DND-41 (cell line): ENCODE measurements around the gene RTN1.

Experiments
- ATAC-seq: fragments of 200-7000 bp; cut with Tn5 transposase; 3 replicates; pipeline ENCODE4 v1.9.1; 2021; ENCODE audit warnings: low read depth; ENCODE audit not compliant: insufficient read depth
- DNase-seq: peaks from one replicate; pipeline ENCODE4 v3.0.0-alpha.2; 2020
- H2AFZ ChIP-seq: 2 replicates; pipeline ENCODE4 v1.6.0; 2012; ENCODE audit warnings: low read depth, low read length
- H3K27ac ChIP-seq: 2 replicates; pipeline ENCODE4 v1.5.1; 2012; ENCODE audit warnings: low read length, inconsistent platforms
- H3K27me3 ChIP-seq: fragments of 200-600 bp; sonication (generic); 2 replicates; pipeline ENCODE4 v1.6.0; 2012; ENCODE audit warnings: low read length, mild to moderate bottlenecking, inconsistent platforms; ENCODE audit not compliant: insufficient read depth, poor library complexity
- H3K36me3 ChIP-seq: 2 replicates; pipeline ENCODE4 v1.5.1; 2012; ENCODE audit warnings: low read length, inconsistent platforms; ENCODE audit not compliant: insufficient read depth
- H3K4me1 ChIP-seq: 2 replicates; pipeline ENCODE4 v1.5.1; 2012; ENCODE audit warnings: mild to moderate bottlenecking, low read length; ENCODE audit not compliant: insufficient read depth
- H3K4me2 ChIP-seq: 2 replicates; pipeline ENCODE4 v1.6.0; 2012; ENCODE audit warnings: mild to moderate bottlenecking, moderate library complexity, low read length, inconsistent platforms; ENCODE audit not compliant: insufficient read depth
- H3K4me3 ChIP-seq, 2 experiments: fragments of 200-600 bp in 1 of 2; shearing (Covaris generic) in 1 of 2; 2 replicates each; pipeline ENCODE4 v1.5.1; 2012 to 2016; ENCODE audit warnings: inconsistent platforms in 2 of 2, low read length in 2 of 2, mild to moderate bottlenecking in 2 of 2, low read depth in 1 of 2, moderate library complexity in 1 of 2
- H3K79me2 ChIP-seq: 2 replicates; pipeline ENCODE4 v1.6.0; 2012; ENCODE audit warnings: low read length, inconsistent platforms; ENCODE audit not compliant: insufficient read depth
- H3K9ac ChIP-seq: 2 replicates; pipeline ENCODE4 v1.6.0; 2012; ENCODE audit warnings: low read depth, mild to moderate bottlenecking, inconsistent platforms, low read length, moderate library complexity
- H3K9me3 ChIP-seq: 2 replicates; pipeline ENCODE4 v1.5.1; 2012; ENCODE audit warnings: low read length, moderate library complexity, mild to moderate bottlenecking, inconsistent platforms; ENCODE audit not compliant: insufficient read depth, severe bottlenecking
- H4K20me1 ChIP-seq: 2 replicates; pipeline ENCODE4 v1.6.0; 2012; ENCODE audit warnings: low read length; ENCODE audit not compliant: insufficient read depth
- CTCF ChIP-seq: IDR thresholded peaks from 2 replicates; pipeline ENCODE4 v1.5.1; 2012; ENCODE audit warnings: borderline replicate concordance, low read length, moderate library complexity, mild to moderate bottlenecking; ENCODE audit not compliant: poor library complexity, severe bottlenecking; ENCODE audit errors: extremely low read depth
- EZH2 ChIP-seq: IDR thresholded peaks from 3 replicates; pipeline ENCODE4 v1.6.1; 2012; ENCODE audit warnings: borderline replicate concordance, low read depth, mild to moderate bottlenecking, moderate library complexity, low read length, inconsistent platforms; ENCODE audit not compliant: severe bottlenecking

Gene RTN1

GRCh38 chr14:59679872-59680271, 190.7 kb downstream of the RTN1 start:
- TF ChIP-seq CTCF: no peak
- TF ChIP-seq EZH2: no peak
- H3K36me3 ChIP-seq: no peaks in the 10 kb centered on the region
- no peak for DNase-seq
- H3K4me1 ChIP-seq: no peaks in the 10 kb centered on the region
- H3K4me2 ChIP-seq: no peak overlapping the region
- no peak overlapping the region for H3K9ac ChIP-seq
- no peak overlapping the region for H3K4me3 ChIP-seq
- no peak overlapping the region for H2AFZ ChIP-seq
- no peak overlapping the region for H3K27ac ChIP-seq
- H3K79me2 ChIP-seq: no peaks in the 10 kb centered on the region
- no peaks in the 10 kb centered on the region for H4K20me1 ChIP-seq
- ATAC-seq: no peak
- H3K27me3 ChIP-seq: no peaks in the 10 kb centered on the region
- H3K9me3 ChIP-seq: no peaks in the 10 kb centered on the region

- no peaks in the 10 kb centered on the region for H3K4me1 ChIP-seq
- no peaks in the 10 kb centered on the region for H3K79me2 ChIP-seq
- H3K4me2 ChIP-seq: no peak overlapping the region
- H3K9ac ChIP-seq: no peak overlapping the region
- H3K27ac ChIP-seq: no peak overlapping the region
- H3K27me3 ChIP-seq: no peaks in the 10 kb centered on the region
- no peak overlapping the region for H3K4me3 ChIP-seq
- H3K36me3 ChIP-seq: no peaks in the 10 kb centered on the region
- no peak for ATAC-seq
- TF ChIP-seq CTCF (no peak), EZH2 (no peak)
- no peak overlapping the region for H2AFZ ChIP-seq
- H3K9me3 ChIP-seq: peaks cover 3% of the 10 kb centered on the region
- DNase-seq: no peak
- no peaks in the 10 kb centered on the region for H4K20me1 ChIP-seq
Observed at GRCh38 chr14:59678352-59678751, 192.2 kb downstream of the RTN1 start.

GRCh38 chr14:59677771-59678231, 192.8 kb downstream of the RTN1 start:
- no peak overlapping the region for H3K4me3 ChIP-seq
- H3K4me2 ChIP-seq: no peak overlapping the region
- H3K27me3 ChIP-seq: no peaks in the 10 kb centered on the region
- ATAC-seq (no peak), DNase-seq (no peak)
- no peaks in the 10 kb centered on the region for H3K4me1 ChIP-seq
- H2AFZ ChIP-seq: no peak overlapping the region
- no peak overlapping the region for H3K9ac ChIP-seq
- no peak for TF ChIP-seq EZH2
- TF ChIP-seq CTCF: no peak
- H3K27ac ChIP-seq: no peak overlapping the region
- peaks cover 7% of the 10 kb centered on the region for H3K9me3 ChIP-seq
- H3K79me2 ChIP-seq: no peaks in the 10 kb centered on the region
- no peaks in the 10 kb centered on the region for H3K36me3 ChIP-seq
- H4K20me1 ChIP-seq: no peaks in the 10 kb centered on the region

- no peak for TF ChIP-seq CTCF
- TF ChIP-seq EZH2: no peak
- no peak overlapping the region for H3K27ac ChIP-seq
Observed at GRCh38 chr14:59675394-59675793, 195.2 kb downstream of the RTN1 start.

More at GRCh38 chr14:59675394-59675793, 195.2 kb downstream of the RTN1 start:
- H3K9me3 ChIP-seq: peaks cover 7% of the 10 kb centered on the region
- no peak overlapping the region for H3K4me2 ChIP-seq
- no peak overlapping the region for H3K4me3 ChIP-seq
- no peak overlapping the region for H2AFZ ChIP-seq
- H3K9ac ChIP-seq: no peak overlapping the region
- no peaks in the 10 kb centered on the region for H3K27me3 ChIP-seq
- H3K79me2 ChIP-seq: no peaks in the 10 kb centered on the region
- H3K4me1 ChIP-seq: no peaks in the 10 kb centered on the region
- ATAC-seq (no peak), DNase-seq (no peak)
- no peaks in the 10 kb centered on the region for H3K36me3 ChIP-seq
- H4K20me1 ChIP-seq: no peaks in the 10 kb centered on the region
